GM19395 (cell line): ENCODE results near the gene ZMIZ1.

Experiments used
- ATAC-seq: cut with Tn5 transposase; IDR thresholded peaks from one replicate; pipeline ENCODE4 v1.9.1; 2021; ENCODE audit warnings: mild to moderate bottlenecking, moderate library complexity; ENCODE audit not compliant: unreplicated experiment

ZMIZ1 gene

DNA sequence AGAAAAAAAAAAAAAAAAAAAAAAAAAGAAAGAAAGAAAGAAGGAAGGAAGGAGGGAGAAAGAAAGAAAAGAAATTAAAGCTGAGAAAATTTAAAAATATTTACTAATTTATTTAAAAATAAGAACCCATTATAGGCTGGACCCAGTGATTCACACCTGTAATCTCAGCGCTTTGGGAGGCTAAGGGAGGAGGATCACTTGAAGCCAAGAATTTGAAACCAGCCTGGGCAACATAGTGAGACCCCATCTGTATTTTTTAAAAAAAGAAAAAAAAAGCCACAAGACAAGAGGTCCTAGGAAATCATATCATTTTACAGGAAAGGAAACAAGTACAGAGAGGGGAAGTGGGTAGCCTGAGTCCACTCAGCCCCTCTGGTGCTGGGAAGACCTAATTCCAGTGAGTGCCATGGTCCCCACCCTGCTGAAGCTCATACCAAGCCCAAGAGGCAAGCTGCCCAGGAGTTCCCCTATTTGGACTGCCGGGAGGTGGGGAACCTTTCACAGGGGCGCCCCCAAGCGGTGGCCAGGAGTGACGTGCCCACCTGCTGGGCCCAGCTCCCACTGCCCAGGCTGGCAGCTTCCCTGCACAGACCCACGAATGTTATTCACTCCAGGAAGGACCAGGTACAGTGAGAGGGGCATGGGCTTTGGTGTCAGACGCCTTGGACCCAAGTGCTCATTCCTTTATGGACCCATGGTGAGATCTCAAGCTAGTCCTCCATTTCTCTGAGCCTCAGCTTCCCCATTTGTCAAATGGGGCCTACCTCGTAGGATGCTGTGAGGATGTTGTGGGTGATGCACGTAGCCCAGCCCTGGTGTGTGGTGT is 133.6 kb downstream of the ZMIZ1 start:
- no peak for ATAC-seq

- no peak for ATAC-seq
These were observed 134.4 kb downstream of the ZMIZ1 start for GRCh38 chr10:79203014-79203644.

DNA sequence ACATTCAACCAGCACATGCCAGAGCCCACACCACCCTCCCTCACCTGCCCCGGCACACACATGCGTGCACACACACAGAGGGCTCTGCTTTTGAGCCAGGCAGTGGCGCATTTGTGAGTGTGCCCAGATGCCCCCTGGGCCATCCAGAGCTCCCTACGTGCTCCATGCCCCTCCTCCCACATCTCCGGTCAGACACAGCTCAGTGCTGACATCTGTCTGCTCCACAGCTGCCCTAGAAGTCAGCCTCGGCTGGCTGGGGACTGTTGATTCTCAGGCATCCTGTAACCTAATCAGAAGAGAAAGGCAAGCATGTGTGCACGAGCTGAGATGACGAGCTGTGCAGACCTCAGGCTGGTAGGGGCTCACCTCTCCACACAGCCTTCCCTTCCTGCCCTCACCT is 135.1 kb downstream of the ZMIZ1 start:
- ATAC-seq: no peak

DNA sequence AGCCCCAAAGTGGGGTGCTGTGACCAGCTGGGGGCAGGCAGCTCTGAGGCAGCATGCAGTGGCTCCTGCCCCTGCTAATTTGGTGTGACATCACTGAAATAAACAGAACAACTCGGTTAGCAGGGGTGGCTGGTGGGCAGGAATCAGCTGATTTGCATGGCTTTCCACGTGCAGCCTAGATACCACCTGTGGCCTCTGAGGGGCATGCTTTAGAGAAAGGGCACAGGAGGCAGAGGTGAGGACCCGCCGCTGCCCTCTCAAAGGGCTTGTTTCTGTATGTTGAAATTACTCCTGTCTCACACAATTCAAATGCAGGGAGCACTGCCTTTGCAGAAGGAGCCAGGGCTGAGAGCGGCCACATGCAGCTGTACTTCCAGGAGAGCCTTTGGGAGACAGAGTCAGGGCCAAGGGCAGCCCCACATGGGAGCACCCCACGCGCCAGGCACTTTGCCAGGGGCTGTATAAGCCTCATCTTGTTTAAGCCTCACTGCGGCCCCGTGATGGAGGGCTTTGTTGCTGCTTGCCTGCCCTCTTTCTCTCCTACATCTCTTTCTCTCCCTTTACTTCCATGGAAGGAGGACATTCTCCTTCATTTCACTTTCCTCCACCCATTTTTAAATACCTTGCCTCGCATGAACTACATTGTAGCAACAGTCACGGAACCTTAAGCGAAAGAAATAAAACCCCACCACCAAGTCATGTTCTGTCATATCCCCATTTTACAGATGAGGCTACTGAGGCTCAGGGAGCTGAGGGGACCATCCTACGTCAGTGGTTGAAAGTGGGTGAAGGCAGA is 137.7 kb downstream of the ZMIZ1 start:
- ATAC-seq: no peak

GRCh38 chr10:79207096-79207357 is 138.3 kb downstream of the ZMIZ1 start:
- ATAC-seq: no peak

- no peak for ATAC-seq
These were observed 139.0 kb downstream of the ZMIZ1 start for GRCh38 chr10:79207726-79208125.

- ATAC-seq: no peak
These were observed 139.7 kb downstream of the ZMIZ1 start for GRCh38 chr10:79208251-79208983.

DNA sequence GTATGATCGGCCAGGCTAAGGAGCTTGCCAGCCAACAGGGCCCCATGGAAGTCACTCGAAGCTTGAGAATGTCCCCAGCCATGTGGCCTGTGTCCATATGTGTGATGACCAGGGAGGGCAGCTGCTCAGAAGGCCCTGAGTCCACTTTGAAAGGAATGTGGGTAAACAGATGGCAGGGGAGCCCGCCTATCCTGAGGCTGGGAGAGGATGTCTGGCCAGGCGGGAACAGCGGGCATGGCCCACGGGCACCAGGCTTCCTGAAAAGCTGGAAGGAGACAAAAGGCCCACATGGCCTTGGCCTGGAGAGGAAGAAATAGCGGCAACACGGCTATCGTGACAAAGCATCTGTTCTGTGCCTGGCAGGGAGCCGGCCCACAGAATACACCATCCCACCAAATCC is 140.6 kb downstream of the ZMIZ1 start:
- no peak for ATAC-seq

GRCh38 chr10:79209831-79210230 is 141.1 kb downstream of the ZMIZ1 start:
- no peak for ATAC-seq

DNA sequence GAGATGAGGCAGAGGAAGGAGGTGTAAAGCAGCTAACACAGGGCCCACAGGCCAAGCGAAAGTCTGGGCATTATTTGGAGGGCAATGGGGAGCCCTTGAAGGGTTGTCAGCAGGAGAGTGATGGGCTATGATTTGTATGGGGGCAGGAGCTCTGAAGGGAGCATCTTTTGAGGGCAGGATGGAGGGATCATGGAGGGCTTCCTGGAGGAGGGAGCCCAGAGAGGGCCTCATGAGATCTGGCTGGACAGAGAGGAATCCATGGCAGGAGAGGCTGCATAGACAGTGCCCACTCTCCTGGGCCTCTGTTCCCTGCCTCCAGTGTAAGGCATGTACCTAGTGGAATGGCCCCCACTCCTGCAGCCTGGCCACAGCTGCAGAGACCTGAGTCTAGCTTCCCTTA is 141.9 kb downstream of the ZMIZ1 start:
- no peak for ATAC-seq

GRCh38 chr10:79211616-79212015 is 142.8 kb downstream of the ZMIZ1 start:
- no peak for ATAC-seq

GRCh38 chr10:79215531-79215930 is 146.8 kb downstream of the ZMIZ1 start:
- no peak for ATAC-seq

GRCh38 chr10:79219322-79219957 is 150.7 kb downstream of the ZMIZ1 start:
- ATAC-seq: no peak

- no peak for ATAC-seq
These were observed 151.5 kb downstream of the ZMIZ1 start for GRCh38 chr10:79220307-79220706.

- ATAC-seq: no peak
These were observed 152.6 kb downstream of the ZMIZ1 start for GRCh38 chr10:79221110-79222051.

DNA sequence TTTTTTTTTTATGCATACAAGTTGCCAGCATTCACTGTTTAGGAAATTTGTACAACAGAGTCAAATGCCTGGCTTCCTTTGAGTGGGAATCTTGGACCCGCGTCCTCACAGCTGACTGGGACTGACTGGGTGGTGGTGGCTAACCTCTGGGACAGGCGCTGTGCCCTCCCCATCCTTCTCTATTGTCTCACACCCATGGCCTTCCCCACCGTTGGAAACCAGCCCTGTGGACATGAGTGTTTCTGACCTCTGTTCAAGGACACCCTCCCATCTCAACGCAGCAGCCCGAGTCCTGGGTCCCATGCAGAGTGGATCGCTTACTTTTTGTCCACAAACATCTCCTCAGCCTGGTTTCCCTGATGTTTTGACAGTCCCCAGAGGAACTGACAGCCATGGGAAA is 153.4 kb downstream of the ZMIZ1 start:
- ATAC-seq: no peak

GRCh38 chr10:79223091-79224048 is 154.6 kb downstream of the ZMIZ1 start:
- no peak for ATAC-seq

DNA sequence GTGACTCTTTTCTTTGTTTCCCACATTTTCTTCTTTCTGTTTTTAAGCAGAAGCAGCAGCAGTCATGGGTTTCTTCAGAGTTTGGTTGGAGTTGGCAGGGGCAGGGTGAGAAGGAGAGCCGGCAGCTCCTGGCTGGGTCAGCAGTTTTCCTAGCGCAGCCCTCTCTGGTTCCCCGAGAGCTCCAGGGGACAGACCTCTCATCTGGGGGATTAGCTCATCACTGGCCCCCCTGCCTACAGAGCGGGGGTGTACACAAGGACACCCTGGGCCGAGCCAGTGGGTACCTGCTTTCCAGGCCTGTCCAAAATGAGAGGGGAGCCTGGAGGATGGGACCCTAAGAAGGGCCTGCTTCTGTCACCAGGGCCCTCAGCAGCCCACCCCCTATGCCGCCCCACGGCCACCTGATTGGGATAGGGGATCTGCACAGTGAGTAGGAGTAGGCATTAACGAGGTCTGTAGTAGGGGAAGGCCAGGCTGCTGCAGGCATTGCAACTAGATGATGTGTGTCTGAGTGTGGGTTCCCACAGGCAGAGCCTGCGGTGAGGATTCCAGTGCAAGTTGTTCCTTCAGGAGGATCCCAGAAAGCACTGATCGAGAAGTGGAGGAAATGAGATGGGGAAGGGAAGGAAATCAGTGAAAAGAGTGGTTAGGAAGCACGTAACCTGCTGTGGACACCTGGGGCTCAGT is 155.6 kb downstream of the ZMIZ1 start:
- no peak for ATAC-seq
